NCI-H69 (cell line): ENCODE measurements around the gene FAM78B.

ENCODE experiments used
- DNase-seq: peaks from one replicate; lab custom pipeline; 2025; lab: John Stamatoyannopoulos, UW

Gene FAM78B

GRCh38 chr1:166164646-166164994 lies 2.2 kb downstream of the FAM78B start:
- DNase-seq = no peak

DNA sequence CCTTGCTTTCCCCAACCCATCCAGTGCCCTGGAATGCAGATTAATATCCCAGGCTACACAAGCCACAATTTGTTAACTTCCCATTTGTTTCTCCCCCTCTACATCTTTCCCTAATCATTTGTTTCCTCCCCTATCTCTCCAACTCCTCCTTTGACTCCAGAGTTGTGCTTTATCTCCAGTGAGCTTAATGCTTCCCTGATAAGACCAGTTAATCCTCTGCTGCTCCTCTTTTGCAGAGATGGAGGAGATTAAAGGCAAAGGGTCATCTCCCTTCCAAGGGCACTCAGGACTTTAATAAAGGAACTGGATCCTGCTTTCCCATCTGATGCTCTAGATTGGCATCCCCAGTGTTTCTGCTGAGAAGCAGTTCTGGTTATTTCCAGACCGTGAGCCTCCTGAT lies 7.1 kb downstream of the FAM78B start:
- no peak for DNase-seq

DNA sequence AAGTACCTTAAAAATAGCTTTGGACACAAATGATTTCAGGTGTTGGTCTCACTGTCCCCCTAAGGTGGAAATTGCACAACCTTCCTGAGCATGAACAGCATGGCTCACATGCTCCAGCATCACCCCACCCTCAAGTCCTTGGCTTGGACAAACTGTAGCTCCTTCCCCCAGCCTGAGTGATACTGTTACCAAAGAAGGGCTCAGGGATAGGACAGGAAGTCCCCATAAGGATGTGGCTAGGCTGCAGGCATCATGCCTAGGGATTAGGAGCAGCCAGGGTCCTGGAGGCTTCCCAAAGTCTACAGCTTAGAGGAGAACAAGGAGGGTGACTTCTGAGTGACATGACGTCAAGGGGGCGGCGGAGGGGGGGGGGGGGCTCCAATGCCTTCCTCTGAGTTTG lies 10.1 kb downstream of the FAM78B start:
- no peak for DNase-seq

GRCh38 chr1:166155108-166155507 lies 11.7 kb downstream of the FAM78B start:
- no peak for DNase-seq

DNA sequence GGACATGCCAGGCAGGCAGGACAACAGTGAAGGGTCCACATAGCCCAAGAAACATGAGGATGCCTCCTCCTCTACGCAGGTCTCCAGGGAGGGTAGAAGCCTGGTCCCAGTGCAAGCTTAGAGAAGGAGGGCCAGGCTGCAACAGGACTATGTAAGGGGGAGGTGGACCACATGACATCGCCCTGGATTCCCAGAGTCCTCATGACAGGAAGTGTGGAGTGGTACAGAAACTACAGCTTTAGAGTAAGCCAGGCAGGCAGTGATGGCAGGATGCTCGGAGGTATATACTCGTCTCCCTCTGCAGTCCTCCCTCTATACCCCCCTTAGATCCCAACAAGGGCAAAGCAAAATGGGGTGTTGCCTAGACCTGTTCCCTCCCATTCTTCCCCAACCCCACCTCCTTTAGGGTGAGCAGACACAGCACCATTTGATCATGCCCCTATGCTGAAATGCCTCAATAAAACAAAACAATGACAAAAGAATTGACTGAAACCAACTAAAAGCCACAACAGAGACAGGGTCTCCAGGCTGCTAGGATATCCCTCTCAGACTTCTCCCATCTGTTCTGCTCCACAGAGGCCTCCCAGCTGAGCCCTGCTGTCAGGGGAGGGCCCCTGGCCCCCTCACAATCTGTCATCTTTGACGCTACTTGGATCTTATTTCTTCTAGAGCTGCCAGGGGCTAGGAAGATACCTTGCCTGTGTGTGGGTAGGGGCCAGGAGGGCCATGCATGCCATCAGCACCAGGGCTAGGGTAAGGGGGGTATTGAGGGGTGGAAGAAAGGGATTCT lies 13.1 kb downstream of the FAM78B start:
- DNase-seq = peak; percentile 7

DNA sequence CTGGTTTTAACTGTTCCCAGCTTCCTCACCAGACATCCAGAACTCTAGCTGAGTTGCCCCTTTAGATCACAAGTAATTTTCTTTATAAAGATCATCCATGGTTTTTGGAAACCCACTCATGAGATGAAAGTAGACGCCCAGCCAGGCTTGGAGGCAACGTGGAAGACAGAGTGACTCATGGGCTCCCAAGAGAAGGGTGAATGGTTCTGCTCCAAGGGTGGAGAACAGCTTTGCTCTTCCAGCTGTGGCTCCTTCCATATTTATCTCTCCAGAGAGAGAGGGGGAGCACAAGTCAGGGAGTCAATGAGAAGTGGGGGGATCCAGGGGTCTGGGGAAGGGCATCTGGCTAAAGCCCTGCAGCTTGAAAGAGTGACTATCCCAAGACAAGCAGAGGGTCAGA lies 13.8 kb downstream of the FAM78B start:
- no peak for DNase-seq

DNA sequence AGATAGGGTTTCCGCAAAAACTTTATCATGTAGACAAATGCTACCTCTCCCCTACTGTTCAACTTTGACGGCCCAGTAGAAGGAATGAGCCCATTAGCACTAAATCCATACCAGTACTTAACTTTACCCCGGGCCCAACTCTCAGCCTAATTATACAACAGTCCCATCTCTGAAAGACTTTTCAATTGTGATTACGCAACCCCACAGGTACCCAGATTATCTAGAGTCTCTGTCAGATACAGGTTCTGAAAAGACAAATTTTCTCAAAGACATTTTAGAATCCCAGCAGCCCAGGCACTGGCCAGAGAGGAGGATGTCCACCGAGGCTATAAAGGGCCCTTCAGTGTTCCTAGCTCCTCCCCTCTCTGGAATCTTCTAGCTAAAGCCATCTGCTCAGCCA lies 15.0 kb downstream of the FAM78B start:
- no peak for DNase-seq

DNA sequence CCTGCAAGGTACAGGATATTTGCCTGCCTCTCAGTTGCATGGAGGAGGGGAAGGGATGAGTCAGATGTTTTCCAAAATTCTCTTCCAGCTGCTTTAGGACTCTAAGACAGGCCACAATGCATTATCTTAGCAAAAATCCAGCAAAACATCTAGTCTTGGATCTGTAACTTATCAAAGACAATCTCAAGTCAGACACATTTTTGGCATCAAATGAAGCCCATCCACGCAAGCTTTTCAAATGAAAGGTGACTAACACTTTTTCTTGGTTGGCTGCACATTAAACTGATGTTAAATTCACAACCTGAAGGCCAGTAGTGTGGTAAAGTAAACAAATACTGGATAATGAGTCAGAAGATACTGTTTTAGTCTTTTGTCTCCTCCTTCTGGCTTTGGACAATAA lies 21.3 kb downstream of the FAM78B start:
- no peak for DNase-seq

DNA sequence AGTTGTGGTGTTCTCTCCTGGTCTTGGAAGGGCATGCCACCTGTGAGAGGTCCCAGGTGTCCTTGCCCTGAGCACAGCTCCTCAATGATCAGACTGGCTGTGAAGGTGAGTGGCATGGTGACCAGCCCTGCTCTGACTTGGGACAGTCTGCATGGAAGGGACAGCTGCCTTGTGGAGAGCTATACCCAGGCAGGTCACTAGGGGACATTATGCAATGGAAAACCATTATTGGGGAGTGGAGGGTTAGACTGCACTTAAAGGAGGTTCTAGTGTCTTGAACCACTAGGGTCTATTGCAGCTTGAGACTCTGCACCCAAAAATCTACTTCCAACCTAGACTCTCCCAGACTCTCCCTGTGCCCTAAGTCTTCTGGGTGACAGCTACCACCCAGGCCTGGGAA lies 24.8 kb downstream of the FAM78B start:
- no peak for DNase-seq

- DNase-seq = no peak
These were observed 26.6 kb downstream of the FAM78B start for GRCh38 chr1:166140251-166140650.

GRCh38 chr1:166139735-166140134 lies 27.1 kb downstream of the FAM78B start:
- no peak for DNase-seq

GRCh38 chr1:166136699-166137401 lies 30.0 kb downstream of the FAM78B start:
- no peak for DNase-seq

GRCh38 chr1:166136222-166136621 lies 30.6 kb downstream of the FAM78B start:
- no peak for DNase-seq

DNA sequence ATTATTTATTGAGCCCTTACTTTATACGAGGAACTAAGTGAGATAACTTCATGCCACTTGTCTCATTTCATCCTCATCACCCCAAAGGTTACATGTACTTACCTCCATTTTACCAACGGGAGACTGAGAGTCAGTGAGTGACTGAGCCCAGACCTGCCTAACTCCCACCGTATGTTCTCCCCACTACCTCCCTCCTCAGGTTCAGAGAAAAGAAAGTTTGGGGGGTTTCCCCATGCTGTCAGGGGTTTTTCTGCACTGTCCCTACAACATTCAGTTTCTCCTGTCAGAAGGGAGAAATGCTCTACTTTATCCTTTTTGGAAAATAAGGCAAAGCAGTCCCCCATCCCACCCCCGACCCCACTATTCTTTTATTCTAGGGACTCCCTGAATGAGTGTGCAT lies 32.9 kb downstream of the FAM78B start:
- DNase-seq = no peak

DNA sequence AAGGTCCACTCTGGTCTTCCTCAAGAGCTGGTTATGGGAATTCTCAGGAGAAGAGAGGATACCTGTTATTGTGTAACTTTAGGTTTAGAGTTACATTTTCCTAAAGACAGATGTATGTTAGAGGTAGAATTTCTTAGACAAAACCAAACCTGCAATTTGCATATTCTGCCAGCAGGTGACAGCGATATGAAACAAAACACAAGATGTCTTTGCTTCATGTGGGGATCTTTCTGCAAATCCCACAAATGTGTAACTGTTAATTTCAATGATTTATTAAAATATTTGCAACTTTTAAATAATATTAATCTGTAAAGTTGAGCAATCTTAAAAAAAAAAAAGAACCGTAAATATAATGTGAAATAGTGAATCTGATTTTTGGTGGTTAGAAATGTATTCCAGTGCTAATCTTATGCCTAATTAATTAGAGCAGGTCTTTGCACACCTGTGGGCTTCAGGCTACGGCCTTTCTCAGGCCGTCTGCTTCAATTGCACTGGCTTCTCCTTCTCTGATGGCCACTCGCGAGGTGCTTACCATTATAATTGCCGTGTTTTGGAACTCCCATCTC lies 33.4 kb downstream of the FAM78B start:
- no peak for DNase-seq

GRCh38 chr1:166132496-166132895 lies 34.3 kb downstream of the FAM78B start:
- DNase-seq = no peak

GRCh38 chr1:166129006-166129405 lies 37.8 kb downstream of the FAM78B start:
- DNase-seq = peak; percentile 54

GRCh38 chr1:166128195-166128594 lies 38.6 kb downstream of the FAM78B start:
- no peak for DNase-seq

- no peak for DNase-seq
These were observed 39.8 kb downstream of the FAM78B start for GRCh38 chr1:166127003-166127402.

GRCh38 chr1:166122873-166123466 lies 43.8 kb downstream of the FAM78B start:
- DNase-seq = no peak

DNA sequence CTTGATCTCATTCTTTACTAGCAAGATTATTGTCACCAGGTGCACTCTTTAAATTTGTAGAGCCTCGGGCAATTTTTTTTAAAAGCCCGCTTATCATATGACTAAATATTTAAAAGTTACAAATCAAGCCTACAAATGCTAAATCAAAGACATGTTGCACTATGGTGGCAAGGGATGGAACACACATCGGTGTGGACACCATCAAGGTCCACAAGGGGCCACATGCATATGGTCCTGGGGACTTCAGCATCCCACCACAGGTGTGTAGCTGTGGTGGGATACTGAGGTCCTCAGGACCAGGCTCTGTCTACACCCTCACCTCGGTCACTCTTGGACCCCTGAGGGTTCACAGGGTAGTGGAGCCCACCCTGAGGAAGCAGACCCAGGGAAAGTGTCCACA lies 45.8 kb downstream of the FAM78B start:
- DNase-seq = no peak

DNA sequence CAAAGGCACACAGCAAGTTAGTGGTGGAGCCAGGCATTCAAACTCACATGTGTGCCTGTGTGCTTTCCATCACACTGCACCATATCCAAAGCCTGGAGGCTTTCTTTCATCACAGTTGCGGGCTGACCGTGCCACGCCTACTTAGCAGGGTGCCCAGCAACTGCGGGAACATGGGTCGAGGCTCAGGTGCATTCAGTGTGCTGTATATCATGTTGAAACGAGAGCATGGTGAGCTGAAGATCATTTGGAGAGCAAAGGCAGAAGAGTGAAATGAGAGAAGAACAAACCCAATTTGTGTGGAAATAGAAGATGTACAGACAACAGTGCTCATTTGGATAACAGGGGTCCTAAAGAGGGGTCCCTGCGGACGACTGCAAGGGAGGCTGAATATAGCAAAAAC lies 46.5 kb downstream of the FAM78B start:
- DNase-seq = no peak

DNA sequence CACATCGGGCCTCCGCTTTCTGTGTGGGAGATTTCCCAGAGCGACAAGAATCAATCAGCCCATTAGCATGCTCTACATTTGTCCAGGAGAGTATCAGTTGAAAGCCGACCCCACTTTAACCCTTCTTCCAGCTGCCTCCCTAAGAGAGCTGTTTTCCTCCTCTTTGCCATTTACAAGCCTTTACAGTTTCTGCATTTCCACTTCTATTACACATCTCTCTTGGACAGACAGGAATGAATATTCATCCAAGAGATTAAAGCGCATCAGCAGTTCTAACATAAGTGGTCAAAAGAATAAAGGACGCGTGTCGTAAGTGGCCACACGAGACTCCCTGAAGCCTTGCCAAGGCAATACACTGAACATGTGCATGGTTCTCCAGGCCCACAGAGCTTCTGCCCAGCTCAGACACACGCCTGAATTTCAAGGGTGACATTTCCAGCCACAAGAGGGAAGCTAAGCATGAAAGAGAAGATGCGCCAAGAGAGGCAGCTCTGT lies 47.3 kb downstream of the FAM78B start:
- no peak for DNase-seq
